Measurements from ENCODE around the gene INPP4B.

The INPP4B gene

DNA sequence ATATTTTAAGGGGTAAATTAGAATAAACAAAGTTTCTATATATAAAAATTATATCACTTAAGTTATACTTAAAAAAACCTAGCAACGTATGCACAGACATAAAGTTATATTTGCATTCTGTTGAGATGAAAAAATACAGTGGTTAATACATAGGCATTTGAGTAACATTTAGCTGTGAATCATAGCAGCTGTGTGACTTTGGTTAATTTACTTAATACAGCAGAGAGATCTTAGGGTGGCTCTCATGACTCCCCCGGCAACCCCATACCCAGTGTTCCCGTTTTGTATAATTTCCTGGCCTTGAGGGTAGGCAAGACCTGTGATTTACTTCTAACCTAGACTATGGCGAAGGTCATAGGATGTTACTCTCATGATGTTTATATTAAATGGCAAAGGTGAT lies 504.8 kb downstream of the INPP4B start:
- Histone ChIP-seq H3K4me1 (ENCODE audit: low read length) (no peaks in the 10 kb centered on the region), H3K4me3 (ENCODE audit: low read length) (no peak overlapping the region), H3K9me3 (ENCODE audit: insufficient read depth, low read length) (no peaks in the 10 kb centered on the region), H3K36me3 (replicated peaks; ENCODE audit: low read depth, low read length) (no peaks in the 10 kb centered on the region), H2AFZ (ENCODE audit: low read depth, low read length) (no peak overlapping the region), H3K4me2 (ENCODE audit: low read length) (no peak overlapping the region), H3K9ac (ENCODE audit: low read length) (no peak overlapping the region), H3K27ac (ENCODE audit: low read length) (no peak overlapping the region), H3K79me2 (ENCODE audit: low read length) (no peaks in the 10 kb centered on the region), H3K27me3 (ENCODE audit: low read depth, low read length) (no peaks in the 10 kb centered on the region), H4K20me1 (ENCODE audit: insufficient read depth, low read length) (no peaks in the 10 kb centered on the region)
- TF ChIP-seq, protein P1, sequence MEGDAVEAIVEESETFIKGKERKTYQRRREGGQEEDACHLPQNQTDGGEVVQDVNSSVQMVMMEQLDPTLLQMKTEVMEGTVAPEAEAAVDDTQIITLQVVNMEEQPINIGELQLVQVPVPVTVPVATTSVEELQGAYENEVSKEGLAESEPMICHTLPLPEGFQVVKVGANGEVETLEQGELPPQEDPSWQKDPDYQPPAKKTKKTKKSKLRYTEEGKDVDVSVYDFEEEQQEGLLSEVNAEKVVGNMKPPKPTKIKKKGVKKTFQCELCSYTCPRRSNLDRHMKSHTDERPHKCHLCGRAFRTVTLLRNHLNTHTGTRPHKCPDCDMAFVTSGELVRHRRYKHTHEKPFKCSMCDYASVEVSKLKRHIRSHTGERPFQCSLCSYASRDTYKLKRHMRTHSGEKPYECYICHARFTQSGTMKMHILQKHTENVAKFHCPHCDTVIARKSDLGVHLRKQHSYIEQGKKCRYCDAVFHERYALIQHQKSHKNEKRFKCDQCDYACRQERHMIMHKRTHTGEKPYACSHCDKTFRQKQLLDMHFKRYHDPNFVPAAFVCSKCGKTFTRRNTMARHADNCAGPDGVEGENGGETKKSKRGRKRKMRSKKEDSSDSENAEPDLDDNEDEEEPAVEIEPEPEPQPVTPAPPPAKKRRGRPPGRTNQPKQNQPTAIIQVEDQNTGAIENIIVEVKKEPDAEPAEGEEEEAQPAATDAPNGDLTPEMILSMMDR (IDR thresholded peaks at IDR 0.05; ENCODE audit: low read depth, low read length) = no peak
- TF ChIP-seq EZH2phosphoT487 (IDR thresholded peaks at IDR 0.05; ENCODE audit: low read depth) = no peak

DNA sequence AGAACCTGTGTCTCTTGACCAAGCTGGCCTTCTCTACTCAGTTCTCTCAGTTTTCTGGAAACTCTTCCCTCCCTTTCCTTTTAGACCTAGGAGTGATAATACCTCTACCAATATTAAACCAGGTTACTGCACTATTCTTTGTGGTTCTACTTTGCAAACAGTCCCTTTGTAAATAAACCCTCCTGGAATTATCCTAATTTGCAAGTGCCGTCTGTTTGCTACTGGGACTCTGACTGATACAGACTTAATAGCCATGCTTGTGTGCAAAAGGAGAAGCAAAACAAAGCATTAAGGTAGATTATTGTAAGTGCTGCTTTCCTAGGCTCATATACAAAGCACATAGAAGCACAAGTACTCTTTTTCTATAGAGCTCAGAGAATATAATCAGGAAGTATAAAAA lies 507.0 kb downstream of the INPP4B start:
- no peak overlapping the region for H3K4me2 ChIP-seq (ENCODE audit: low read length)
- H4K20me1 ChIP-seq (ENCODE audit: insufficient read depth, low read length) = no peaks in the 10 kb centered on the region
- H3K36me3 ChIP-seq (replicated peaks; ENCODE audit: low read depth, low read length) = no peaks in the 10 kb centered on the region
- no peaks in the 10 kb centered on the region for H3K27me3 ChIP-seq (ENCODE audit: low read depth, low read length)
- no peak overlapping the region for H3K9ac ChIP-seq (ENCODE audit: low read length)
- H3K9me3 ChIP-seq (ENCODE audit: insufficient read depth, low read length) = no peaks in the 10 kb centered on the region
- no peak overlapping the region for H3K27ac ChIP-seq (ENCODE audit: low read length)
- TF ChIP-seq, protein P1 (IDR thresholded peaks at IDR 0.05; ENCODE audit: low read depth, low read length) = no peak
- TF ChIP-seq EZH2phosphoT487 (IDR thresholded peaks at IDR 0.05; ENCODE audit: low read depth) = no peak
- H3K4me3 ChIP-seq (ENCODE audit: low read length) = no peak overlapping the region
- no peaks in the 10 kb centered on the region for H3K4me1 ChIP-seq (ENCODE audit: low read length)
- H2AFZ ChIP-seq (ENCODE audit: low read depth, low read length) = no peak overlapping the region
- H3K79me2 ChIP-seq (ENCODE audit: low read length) = no peaks in the 10 kb centered on the region

DNA sequence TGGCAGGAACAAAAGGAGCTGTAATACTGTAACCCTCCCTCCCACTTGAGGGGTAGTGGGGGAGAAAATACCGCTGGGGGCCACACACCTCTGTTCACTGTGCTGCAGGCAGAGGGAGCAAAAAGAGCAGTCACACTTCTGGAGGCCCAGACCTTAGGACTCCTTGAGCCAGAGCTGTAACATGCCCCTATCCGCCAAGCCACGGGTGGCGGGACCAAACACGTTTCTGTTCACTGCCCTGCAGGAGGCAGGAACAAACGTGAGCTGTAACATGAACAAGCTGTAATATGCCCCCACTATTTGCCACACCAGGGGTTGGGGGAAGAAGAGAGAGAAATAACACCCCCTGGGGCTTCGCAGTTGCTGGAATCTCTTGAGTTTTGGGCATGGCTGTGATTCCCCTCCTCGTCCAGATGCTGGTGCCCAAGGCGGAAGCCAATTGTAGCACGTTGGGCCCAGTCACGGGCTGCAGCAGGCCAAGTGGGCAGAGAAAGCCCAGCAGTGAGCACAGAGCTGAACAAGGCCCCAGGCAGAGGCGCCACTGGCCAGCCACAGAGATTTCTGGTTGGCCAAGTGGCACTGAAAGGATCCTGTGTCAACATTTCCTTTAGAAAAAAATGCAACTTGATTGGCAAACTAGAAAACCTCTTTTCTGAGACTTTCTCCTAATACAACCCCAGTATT lies 509.7 kb downstream of the INPP4B start:
- H3K36me3 ChIP-seq (replicated peaks; ENCODE audit: low read depth, low read length) = no peaks in the 10 kb centered on the region
- H3K4me1 ChIP-seq (ENCODE audit: low read length) = no peaks in the 10 kb centered on the region
- H2AFZ ChIP-seq (ENCODE audit: low read depth, low read length) = no peak overlapping the region
- H3K27me3 ChIP-seq (ENCODE audit: low read depth, low read length) = no peaks in the 10 kb centered on the region
- no peaks in the 10 kb centered on the region for H3K79me2 ChIP-seq (ENCODE audit: low read length)
- no peak overlapping the region for H3K4me2 ChIP-seq (ENCODE audit: low read length)
- TF ChIP-seq EZH2phosphoT487 (IDR thresholded peaks at IDR 0.05; ENCODE audit: low read depth) = no peak
- TF ChIP-seq, protein P1 (IDR thresholded peaks at IDR 0.05; ENCODE audit: low read depth, low read length) = no peak
- H3K9me3 ChIP-seq (ENCODE audit: insufficient read depth, low read length) = no peaks in the 10 kb centered on the region
- H3K27ac ChIP-seq (ENCODE audit: low read length) = no peak overlapping the region
- no peak overlapping the region for H3K9ac ChIP-seq (ENCODE audit: low read length)
- no peak overlapping the region for H3K4me3 ChIP-seq (ENCODE audit: low read length)
- no peaks in the 10 kb centered on the region for H4K20me1 ChIP-seq (ENCODE audit: insufficient read depth, low read length)

DNA sequence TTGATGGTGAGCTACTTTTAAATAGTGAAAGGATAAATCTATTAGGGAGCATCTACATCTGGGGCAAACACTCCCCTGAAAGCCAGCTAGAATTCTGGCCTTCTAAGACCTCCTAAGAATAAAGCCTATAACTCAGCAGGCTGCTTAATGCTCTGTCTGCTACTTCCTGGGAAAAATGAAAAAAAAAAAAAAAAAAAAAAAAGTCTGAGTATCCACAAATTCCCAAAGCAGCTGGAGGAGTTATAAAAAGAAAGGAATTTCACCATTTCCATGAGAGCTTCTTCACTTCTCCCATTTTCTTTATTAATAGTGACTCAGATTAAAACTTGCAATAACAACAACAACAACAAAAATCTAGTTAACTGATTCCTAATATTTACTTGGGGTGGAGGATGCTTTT lies 511.2 kb downstream of the INPP4B start:
- no peaks in the 10 kb centered on the region for H3K9me3 ChIP-seq (ENCODE audit: insufficient read depth, low read length)
- H2AFZ ChIP-seq (ENCODE audit: low read depth, low read length) = no peak overlapping the region
- no peak overlapping the region for H3K27ac ChIP-seq (ENCODE audit: low read length)
- no peaks in the 10 kb centered on the region for H3K4me1 ChIP-seq (ENCODE audit: low read length)
- no peaks in the 10 kb centered on the region for H3K36me3 ChIP-seq (replicated peaks; ENCODE audit: low read depth, low read length)
- H3K9ac ChIP-seq (ENCODE audit: low read length) = no peak overlapping the region
- no peaks in the 10 kb centered on the region for H3K27me3 ChIP-seq (ENCODE audit: low read depth, low read length)
- TF ChIP-seq, protein P1 (IDR thresholded peaks at IDR 0.05; ENCODE audit: low read depth, low read length) = no peak
- no peak for TF ChIP-seq EZH2phosphoT487 (IDR thresholded peaks at IDR 0.05; ENCODE audit: low read depth)
- no peak overlapping the region for H3K4me3 ChIP-seq (ENCODE audit: low read length)
- no peaks in the 10 kb centered on the region for H3K79me2 ChIP-seq (ENCODE audit: low read length)
- no peaks in the 10 kb centered on the region for H4K20me1 ChIP-seq (ENCODE audit: insufficient read depth, low read length)
- no peak overlapping the region for H3K4me2 ChIP-seq (ENCODE audit: low read length)
